Activated CD8-positive, alpha-beta memory T cell treated with anti-CD3 and anti-CD28 coated beads, Interleukin-2, amount 50 U/mL, for 48 hours (primary cell): ENCODE data around the gene RIIAD1.
"Not testable (repeated sequence)": the region's sequence is repeated elsewhere in the genome, so short reads cannot be mapped to it uniquely, and the experiment has no call there.

ENCODE experiments used
- DNase-seq: peaks from one replicate; pipeline ENCODE4 v3.0.0-alpha.2; 2020

RIIAD1 gene

DNA sequence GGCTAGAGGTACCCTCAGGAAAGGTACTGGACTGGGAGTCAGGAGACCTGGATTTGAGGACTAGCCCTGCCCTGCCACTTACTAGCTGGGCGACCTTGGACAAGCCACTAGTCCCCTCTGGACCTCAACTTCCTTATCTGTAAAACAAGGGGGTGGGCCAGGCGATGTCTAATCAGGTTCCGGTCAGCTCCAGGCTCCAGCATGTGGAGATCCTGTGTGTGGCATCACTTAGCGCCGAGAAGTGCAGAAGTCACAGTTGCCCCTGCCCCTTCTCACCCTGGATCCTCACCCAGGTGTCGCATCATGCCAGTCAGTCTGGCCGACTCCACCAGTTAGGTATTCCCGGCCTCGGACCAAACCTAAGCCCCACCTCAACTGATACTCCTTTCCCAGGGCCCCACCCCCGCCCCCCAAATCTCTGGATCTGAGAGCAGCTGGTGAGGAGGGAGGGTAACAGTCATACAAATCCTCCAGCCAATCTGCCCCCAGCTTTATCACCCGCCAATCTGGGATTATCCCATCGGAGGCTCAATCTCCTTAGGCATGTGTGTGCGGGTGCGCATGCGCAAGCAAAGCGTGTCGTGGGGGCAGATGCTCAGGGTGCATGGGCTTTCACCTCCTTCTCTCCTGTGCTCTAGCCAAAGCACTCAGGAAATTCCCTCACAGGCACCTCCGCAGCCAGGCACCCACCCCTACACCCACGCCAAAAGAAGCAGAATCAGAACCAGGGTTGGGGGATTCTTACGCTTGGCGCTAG lies 10.1 kb upstream of the RIIAD1 start:
- no peak for DNase-seq

DNA sequence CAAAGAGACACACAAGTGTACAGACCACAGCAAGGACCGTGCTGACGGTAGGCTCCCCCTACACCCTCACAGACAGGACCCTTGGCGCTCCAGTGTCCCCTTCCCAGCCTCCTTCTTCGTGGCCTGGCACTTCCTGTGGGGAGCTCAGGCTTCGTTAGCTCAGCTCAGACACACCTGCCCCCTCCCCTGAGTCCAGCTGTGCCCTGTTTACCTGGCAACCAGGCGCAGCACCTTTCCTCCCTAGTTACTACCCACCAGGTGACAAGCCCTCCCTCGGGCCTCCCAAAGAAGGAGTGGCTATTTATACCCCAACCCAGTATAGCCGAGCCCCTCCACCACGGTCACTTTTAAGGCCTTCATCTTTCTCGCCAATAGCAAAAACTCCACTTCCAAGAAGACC lies 9.4 kb upstream of the RIIAD1 start:
- DNase-seq, result no peak

DNA sequence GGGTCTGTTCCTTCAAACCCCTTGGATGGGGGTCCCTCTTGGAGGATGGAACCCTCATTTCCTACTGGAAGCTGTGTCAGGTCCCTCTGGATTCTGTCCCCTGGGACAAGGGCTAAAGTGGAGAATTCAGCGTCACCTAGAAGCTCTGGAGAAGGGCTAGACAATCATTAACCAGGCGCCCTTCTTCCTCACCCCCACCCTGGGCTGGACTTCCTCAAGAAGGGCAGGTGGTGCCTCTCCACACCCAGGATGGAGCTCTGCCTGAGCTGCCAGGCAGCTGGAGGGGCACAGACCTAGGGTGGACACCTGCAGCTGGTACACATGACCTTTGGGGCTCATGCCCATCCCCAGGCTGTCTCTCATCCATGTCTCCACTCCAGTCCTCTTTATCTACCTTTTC lies 8.3 kb upstream of the RIIAD1 start:
- no peak for DNase-seq

DNA sequence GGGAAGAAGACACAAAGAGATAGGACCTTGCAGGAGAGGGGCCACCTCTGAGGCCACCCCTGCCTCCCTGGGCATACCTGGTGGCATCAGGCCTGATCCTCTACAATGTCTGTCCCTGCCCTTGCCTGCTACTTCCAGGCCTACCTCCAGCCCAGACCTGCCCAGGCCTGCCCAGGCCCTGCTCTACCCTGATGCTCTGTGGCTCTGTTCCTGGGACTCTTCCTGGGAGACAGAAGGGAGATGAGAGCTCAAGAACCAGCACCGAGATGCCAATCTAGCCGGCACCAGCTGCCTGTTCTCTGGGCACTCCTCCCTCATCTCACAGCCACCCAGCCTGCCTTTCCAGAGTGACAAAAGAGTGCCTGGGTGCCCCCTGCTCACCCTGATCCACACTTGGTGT lies 7.4 kb upstream of the RIIAD1 start:
- no peak for DNase-seq

DNA sequence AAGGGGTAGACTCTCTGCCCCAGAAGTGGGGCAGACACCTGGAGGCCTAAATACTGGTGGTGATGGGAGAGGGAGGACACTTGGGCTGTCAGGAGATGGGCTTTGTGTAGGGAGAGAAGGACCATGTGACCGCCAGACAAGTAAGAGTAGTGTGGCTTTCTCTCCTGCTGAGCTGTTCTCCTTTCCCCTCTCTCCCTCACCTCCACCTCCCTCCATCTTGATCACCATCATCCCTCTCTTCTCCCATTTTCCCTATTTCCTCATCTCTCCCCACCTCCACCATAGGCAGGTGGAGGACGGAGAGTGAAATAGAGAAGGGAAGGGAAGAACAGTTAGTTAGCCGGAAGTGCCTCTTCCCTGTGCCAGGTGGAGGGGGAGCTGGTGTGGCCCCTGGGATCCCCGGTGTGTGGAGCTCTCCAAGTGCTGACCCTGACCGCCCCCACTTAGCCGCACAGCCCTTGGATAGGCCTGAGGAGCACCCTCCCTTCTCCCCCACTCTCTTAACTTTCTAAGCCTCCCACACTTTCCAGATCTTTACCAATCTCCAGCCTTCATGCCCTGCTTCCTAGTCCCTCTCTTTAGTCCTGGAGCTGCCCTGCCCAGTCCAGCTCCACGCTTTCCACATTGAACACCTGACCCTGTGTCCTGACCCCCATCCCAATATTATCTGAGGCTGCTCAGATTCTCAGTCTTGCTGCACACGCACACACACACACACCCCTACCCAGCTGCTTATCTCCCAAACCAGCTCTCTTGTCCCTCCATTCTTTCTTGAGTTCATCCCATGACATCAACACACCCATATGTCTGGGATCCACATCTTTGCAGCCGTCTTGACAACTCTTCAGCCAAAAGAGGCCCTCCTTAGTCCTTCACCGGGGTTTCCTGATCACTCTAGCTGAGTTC lies 6.2 kb upstream of the RIIAD1 start:
- DNase-seq, result no peak

DNA sequence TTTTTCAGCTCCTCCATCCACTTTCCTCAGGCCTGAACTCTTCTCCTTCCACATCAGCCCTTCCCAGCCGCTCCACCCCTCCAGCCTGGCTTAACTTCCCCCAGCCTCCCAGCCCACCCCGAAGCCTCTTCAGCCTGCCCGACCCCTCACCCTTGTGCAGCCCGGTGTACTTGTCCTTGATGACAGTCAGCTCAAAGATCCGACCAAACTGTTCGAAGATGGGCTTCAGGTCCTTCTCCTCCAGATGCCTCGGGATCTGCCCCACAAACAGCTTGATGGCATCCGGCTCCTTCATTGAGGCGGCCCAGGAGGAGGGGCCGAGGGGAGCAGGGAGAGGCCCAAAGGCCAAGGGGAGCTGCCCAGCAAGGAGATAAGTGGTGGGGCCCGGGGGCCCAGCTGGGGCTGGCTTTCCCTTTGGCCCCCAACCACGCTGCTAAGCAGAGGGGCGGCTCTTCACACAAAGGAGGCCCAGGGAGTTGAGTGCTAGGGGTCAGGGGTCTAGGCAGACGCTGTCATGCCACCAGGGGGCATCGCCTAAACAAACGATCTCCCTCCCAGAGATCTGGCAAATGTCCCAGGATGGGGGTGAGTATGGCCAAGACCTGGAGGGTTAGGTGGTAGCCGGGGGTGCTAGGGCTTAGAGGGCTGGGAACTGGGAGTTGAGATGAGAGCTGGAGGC lies 5.5 kb upstream of the RIIAD1 start:
- DNase-seq, result no peak

DNA sequence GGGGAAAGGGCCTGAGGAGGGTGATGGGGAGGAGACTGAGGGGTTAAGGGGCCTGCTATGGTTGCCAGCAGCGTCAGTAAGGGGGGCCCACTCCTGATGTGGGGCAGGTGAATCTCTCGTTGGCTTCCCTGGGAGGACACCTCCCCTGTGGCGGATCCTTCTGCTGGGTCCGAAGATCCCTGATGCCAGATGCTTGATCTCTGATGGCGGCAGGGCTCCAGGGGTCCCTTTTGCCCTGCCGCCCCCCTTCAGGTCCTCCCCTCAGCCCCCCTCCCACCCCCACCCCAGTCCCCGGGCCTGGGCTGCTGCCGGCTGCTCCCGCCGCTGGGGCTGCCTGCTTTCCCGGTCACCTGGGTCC lies 4.9 kb upstream of the RIIAD1 start:
- no peak for DNase-seq

DNA sequence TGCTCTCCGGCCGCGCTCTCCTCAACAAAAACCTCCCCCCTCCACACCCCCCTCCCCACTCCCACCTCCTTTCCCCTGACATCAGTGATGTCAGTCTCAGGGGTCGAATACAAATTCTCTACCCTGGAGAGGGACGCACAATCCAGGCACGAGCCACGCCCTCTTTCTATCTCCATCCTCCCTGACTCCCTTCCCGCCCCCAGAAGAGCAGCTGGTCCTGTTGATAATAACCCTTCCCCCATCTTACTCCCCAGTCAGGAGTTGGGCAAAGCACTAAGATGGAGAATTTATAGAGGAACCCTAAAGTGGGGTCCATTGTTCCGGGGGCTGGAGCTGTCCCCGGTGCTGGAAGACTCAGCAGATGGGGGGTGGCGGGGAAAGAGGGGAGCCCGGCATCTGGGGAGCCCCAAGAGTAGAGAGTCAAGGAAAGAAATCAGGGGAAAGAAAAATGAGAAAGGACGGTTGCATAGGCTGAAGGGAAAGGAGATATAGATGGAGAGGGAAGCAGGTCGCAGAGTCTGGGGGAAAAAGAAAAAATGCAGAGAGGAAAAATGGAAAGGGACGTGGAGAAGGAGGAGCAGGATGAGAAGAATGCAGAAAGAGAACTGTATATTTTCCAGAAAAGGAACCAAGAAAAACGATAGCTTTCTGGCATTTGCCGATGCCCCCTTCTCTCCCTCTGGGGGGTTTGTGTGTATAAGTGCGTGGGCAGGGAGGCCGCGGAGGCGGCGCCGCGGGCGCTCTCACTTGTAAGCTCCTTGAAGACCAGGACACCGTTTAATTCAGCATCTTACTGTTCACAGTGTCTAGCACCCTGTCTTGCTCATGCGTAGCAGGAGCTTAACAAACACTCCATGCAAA lies 4.3 kb upstream of the RIIAD1 start, which contains the start of gene CELF3:
CELF3 (minus strand) TSS at position 33 of the 861 bp plus-strand sequence. CDS start 783 bp downstream, outside the sequence.
- no peak for DNase-seq

DNA sequence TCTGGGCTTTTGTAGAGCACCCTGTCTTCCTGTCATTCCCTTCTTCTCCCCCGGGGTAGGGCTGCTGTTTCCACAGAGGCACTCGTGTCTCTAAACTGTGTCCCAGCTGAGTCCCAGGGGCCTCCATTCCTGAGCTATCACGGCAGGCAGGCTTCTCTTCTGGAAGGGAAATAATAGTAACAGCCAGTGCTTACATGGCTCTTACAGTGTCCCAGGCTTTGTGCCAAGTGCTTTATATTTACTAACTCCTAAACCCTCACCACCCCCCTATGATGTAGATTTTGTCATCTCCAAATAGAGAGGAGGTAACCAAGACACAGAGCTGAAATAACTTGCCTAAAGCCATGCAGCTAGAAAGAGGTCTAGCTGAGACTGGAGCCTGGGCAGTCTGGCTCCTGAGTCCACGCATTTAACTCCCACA lies 3.3 kb upstream of the RIIAD1 start:
- DNase-seq, result no peak

DNA sequence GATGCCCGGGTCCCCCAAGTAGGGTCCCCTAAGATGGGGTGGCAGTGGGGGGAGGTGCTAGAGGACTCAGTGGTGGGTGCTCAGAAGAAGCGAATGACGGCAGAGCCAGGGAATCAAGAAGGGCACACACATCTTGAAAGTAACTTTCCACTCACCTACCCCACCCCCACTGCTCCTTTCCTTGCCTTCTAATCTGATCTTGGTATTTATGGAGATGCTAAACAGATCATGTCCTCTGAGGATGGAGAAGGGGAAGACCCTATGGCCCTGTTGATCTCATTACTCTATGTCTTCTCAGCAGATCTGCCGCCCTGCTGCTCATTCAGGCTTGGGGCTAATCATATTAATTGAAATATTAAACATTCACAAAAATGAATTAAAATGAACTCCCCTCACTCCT lies 2.7 kb upstream of the RIIAD1 start:
- DNase-seq, result no peak

DNA sequence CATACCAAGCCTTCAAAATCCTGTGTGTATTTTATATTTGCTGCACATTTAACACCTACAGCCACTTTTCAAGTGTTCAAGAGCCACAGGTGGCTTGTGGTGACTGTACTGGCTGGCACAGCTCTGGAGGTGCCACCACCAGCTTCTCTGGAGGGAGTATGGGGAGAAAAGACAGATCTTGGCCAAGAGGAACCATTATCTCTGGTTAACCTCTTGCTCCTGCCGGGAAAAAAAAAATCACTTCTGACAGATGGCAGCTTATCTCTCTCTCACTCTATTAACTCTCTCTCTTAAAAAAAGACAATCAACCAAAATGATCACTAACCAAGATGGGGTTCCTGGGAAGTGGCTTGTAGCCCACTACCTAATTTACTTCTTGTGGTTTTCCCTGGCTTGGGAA lies 1.2 kb upstream of the RIIAD1 start:
- no peak for DNase-seq

DNA sequence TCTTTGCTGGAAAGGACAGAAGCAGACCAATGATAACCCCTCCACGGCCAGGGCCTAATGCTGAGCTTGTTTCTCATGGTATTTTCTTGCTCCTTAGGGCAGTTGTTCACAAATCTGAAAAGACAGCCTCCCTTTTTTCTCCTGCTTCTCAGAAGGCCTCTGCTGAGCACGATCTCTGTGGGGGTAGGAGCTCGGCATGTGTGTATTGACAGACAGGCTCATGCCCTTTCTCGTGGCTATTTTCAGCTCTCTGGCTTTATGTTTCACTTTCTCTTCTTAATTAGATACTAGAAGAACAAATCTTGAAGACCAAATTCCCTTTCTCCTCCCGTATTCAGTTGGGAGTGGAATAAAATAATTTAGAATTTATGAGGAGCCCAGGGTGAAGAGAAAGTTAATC lies 768 bp upstream of the RIIAD1 start:
- no peak for DNase-seq

DNA sequence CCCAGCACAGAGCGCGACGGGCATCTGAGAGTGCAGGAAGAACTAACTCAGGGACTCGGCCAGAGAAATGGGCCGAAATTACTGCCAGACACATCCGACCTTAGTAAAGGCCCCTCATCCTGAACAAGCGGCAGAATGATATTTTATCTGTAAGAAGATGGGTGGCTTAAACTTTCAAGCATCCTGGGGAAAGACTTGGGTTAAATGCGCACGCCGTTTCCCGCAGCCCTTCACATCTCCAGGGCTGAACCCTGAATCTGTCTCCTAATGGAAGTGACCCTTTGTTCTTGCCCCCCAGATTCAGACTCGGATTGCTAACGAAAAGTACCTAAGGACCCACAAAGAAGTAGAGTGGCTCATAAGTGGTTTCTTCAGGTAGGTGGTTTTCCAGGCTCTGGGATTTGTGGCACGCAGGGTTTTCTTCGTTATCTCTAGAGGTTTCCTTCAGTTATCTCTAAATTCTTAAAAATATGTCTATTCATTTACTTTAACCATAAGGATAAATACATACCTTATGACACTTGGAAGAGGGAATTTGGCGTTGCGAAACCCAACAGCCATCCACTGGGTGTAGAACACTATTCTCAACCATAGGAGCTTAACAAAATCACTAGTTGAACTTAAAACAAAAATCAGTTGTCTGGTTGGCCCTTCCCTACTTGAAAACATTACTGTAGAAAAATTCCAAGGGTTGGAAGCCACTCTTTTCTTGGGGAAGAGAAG lies 627 bp downstream of the RIIAD1 start:
- DNase-seq, result no peak

DNA sequence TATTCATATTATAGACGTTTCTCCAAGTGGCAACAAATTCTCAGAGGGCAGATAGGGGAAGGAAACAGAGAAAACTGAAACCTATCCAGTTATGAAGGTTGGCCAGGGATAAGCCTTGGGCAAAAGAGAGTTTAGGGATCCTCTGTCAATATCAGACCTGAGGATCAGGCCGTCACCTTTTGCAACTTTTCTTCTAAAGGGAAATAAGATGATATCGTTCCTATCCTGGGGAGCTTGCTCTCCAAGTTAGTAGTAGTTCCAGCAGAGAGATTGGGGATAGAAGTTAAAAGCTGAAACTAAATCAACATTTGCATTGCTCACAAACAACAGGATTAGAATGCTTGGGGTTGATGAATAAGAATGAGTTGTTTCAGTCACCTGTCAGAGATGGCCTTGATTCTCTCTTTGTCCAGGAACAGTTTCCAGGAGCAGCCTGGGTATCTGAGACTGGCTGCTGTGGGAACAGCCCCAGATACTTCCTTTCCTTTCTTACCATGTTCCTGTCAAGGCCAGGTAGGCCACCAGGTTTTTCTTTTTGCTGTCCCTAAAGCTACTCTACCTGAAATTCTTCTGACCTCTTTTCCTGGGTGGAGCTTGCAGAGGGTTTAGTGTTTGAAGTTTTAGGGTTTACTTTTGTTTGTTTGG lies 2.5 kb downstream of the RIIAD1 start:
- no peak for DNase-seq

DNA sequence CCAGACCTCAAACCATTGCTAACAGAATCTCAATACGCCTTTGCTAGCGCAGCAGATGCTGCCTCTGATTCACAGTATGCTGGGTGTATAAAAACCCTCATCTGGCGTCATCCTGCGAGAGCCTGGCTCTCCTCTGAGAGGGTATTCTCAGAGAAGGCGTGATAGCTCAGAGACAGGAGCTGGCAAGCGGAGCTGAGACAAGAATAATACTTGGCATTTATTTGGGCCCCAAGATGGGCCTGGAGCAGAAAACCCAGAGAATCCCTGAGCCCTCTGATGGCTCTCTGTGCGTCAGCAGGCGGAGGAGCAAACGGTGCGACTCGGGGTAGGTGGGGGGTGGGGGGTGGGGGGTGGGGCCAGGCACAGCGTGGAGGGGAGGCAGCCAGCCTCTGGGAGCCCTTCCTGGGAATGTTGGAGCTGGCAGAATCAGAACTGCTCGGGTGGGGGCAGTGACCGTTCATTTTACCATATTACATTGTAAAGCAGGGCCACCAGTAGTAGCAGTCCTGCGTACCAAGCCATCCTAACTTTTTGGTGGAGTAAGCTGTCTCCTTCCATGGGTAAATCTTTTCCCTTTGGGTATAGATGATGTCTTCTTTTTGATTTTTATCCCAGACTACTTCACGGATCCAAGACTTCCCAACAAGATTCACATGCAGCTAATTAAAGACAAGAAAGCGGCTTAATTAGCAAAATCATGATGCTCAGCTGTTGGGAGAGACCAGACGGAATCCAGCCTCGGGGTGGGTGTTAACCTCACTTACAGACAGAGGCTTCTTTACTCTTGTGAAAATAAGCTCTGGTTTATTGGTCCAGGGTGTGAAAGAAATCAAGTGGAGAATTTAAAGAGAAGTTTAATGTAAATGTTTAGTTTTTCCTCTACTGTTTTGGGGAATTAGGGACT lies 7.1 kb downstream of the RIIAD1 start:
- no peak for DNase-seq

DNA sequence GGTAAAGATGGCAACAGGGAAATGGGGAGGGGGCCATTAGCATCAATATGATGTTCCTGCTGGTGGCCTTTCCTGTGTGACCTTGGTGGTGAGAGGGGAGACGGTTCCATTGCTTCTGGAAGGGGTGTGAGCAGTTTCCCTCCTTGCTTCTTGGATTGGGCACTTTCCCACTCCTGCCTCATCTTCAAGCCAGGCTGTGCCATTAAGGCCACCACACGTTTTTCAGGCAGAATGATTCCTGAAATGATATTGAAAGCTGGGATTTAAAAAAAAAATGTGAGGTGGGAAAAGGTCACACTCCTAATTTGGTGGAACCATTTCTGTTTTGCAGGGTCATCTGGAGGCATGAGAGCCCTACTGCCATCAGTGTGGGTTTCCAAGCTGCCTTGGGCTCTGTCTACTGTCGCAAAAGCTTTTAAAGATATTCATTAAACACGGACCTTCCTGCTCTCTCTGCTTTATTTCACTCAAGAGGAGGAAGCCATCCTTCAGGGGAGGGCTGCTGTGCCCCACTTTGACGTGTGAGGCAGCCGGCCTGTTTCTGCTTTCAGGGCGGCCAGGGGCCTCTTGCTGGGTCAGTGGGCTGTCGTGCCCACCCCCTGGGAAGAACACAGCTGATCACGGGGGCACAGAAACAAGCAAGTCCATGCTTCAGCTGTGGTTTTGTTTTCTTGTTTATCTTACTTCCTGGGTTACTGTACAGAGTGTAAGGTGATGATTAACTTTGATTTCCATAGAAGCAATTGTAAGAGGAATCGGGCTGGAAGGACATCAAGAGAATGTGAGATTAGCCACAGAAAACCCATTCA lies 8.0 kb downstream of the RIIAD1 start:
- no peak for DNase-seq

DNA sequence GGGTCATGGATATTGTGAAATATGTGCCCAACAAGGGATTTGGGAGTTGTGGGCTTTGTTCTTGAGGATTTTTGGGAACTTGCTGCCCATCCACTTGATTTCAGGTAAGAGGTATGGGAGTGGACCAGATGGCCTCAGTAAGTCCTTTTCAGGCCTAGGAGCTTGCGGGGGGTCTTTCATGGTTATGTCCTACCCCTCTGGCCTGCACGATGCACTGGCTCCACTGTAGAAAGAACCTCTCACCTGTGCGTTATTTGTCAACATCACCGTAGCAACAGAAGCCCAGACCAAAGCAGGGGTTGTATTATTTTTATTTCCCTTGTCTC lies 8.6 kb downstream of the RIIAD1 start:
- no peak for DNase-seq

DNA sequence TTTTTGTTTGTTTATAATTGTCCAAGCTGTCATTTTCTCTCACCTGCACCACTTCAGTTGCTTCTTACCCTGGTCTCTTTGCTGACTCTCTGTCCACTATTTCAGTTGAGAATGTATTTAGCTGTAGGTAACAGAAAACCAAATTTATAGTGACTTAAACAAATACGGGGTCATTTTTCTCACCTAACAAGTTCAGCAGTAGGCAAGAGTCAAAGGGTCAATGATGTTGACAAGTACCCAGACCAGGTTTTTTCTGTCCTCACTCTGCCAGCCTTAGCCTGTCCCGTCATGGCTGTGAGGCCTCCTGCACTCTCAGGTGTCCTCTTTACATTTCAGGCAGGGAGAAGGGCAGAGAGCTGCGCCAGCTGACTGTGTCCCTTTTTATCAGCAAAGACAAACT lies 11.8 kb downstream of the RIIAD1 start:
- DNase-seq, result no peak

DNA sequence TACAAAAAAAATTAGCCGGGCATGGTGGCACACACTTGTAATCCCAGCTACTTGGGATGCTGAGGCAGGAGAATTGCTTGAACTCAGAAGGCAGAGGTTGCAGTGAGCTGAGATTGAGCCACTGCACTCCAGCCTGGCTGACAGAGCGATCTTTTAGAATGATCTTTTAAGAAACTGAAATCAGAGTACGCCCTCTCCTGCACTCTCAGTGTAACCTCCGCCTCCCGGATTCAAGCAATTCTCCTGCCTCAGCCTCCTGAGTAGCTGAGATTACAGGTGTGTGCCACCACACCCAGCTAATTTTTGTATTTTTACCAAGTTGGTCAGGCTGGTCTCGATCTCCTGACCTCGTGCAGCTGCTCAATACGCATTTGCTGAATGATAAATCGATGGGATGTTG lies 12.7 kb downstream of the RIIAD1 start:
- DNase-seq, result not testable (repeated sequence)

DNA sequence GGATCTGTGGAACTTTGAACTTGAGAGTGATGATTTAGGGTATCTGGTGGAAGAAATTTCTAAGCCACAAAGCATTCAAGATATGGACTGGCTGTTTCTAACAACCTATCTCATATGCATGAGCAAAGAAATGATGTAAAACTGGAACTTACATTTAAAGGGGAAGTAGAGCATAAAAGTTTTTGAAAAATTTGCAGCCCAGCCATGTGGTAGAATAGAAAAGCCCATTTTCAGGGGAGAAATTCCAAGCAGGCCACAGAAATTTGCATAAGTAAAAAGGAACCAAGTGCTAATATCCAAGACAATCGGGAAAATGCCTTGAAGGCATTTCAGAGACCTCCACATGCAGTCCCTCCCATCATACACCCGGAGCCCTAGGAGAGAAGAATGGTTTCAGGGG lies 15.7 kb downstream of the RIIAD1 start:
- no peak for DNase-seq
